Renal cortical epithelial cell (primary cell): ENCODE measurements around the gene L3MBTL4. TPM values are rescaled to one million over a fixed set of nuclear protein-coding genes. Genes with fewer than 3 reads are reported as not detected.

Experiments
- DNase-seq: peaks from one replicate; pipeline ENCODE4 v3.0.0-alpha.2; 2011; ENCODE audit warnings: low read depth
- total RNA-seq: library from RNA; depleted of rRNA; stranded (reverse); fragments of >200 nt; gene quantifications from 2 replicates; pipeline ENCODE4 v1.2.3, GENCODE V29; 2014

The L3MBTL4 gene
- total RNA-seq, 1 donor from 2014 or later = 2.2 TPM

- no peak for DNase-seq
These were observed 450.6 kb downstream of the L3MBTL4 start for GRCh38 chr18:5964108-5964507.

- no peak for DNase-seq
These were observed 451.4 kb downstream of the L3MBTL4 start for GRCh38 chr18:5963267-5963666.

GRCh38 chr18:5962362-5962761 lies 452.3 kb downstream of the L3MBTL4 start:
- no peak for DNase-seq

- DNase-seq = no peak
These were observed 452.9 kb downstream of the L3MBTL4 start for GRCh38 chr18:5961828-5962150.

GRCh38 chr18:5961097-5961827 lies 453.4 kb downstream of the L3MBTL4 start:
- DNase-seq = no peak

GRCh38 chr18:5958822-5959221 lies 455.9 kb downstream of the L3MBTL4 start:
- DNase-seq = no peak

- DNase-seq = no peak
These were observed 458.9 kb downstream of the L3MBTL4 start for GRCh38 chr18:5955861-5956260.

GRCh38 chr18:5951515-5952091 lies 463.1 kb downstream of the L3MBTL4 start:
- no peak for DNase-seq

- peak; percentile 32 for DNase-seq
These were observed 465.9 kb downstream of the L3MBTL4 start for GRCh38 chr18:5948781-5949180.

GRCh38 chr18:5948237-5948636 lies 466.5 kb downstream of the L3MBTL4 start:
- no peak for DNase-seq

GRCh38 chr18:5944448-5944847 lies 470.3 kb downstream of the L3MBTL4 start:
- no peak for DNase-seq

- DNase-seq = no peak
These were observed 471.2 kb downstream of the L3MBTL4 start for GRCh38 chr18:5943514-5943913.

- no peak for DNase-seq
These were observed 472.1 kb downstream of the L3MBTL4 start for GRCh38 chr18:5942591-5942990.

GRCh38 chr18:5941890-5942289 lies 472.8 kb downstream of the L3MBTL4 start:
- DNase-seq = no peak

- DNase-seq = peak; percentile 51
These were observed 474.7 kb downstream of the L3MBTL4 start for GRCh38 chr18:5939801-5940667.

- no peak for DNase-seq
These were observed 476.9 kb downstream of the L3MBTL4 start for GRCh38 chr18:5937795-5938194.

- DNase-seq = no peak
These were observed 477.6 kb downstream of the L3MBTL4 start for GRCh38 chr18:5937121-5937520.

GRCh38 chr18:5930789-5931188 lies 483.9 kb downstream of the L3MBTL4 start:
- DNase-seq = no peak

GRCh38 chr18:5918205-5918858 lies 496.4 kb downstream of the L3MBTL4 start:
- DNase-seq = no peak

GRCh38 chr18:5914951-5915350 lies 499.8 kb downstream of the L3MBTL4 start:
- DNase-seq = no peak

- DNase-seq = no peak
These were observed 500.7 kb downstream of the L3MBTL4 start for GRCh38 chr18:5914016-5914415.

GRCh38 chr18:5912566-5912965 lies 502.1 kb downstream of the L3MBTL4 start:
- no peak for DNase-seq
